DOHH2 (cell line): ENCODE data around the gene PDLIM1.

ENCODE experiments used
- H3F3A ChIP-seq: fragments of 200-600 bp; sonication (generic), shearing (Covaris generic); 2 replicates; pipeline ENCODE4 v1.6.0; 2016; ENCODE audit warnings: antibody characterized with exemption, mild to moderate bottlenecking; ENCODE audit not compliant: control insufficient read depth, insufficient read depth
- H3K27ac ChIP-seq: fragments of 200-600 bp; sonication (generic); 2 replicates; pipeline ENCODE4 v1.5.1; 2014; ENCODE audit warnings: low read depth, mild to moderate bottlenecking, low read length, moderate library complexity
- H3K27me3 ChIP-seq: fragments of 200-600 bp; sonication (generic); 2 replicates; pipeline ENCODE4 v1.6.1; 2014; ENCODE audit warnings: mild to moderate bottlenecking, low read length, mixed read lengths; ENCODE audit not compliant: control insufficient read depth
- H3K36me3 ChIP-seq: fragments of 200-600 bp; sonication (generic); 2 replicates; pipeline ENCODE4 v1.6.1; 2014; ENCODE audit warnings: mild to moderate bottlenecking, low read length, moderate library complexity, mixed read lengths; ENCODE audit not compliant: control insufficient read depth
- H3K4me1 ChIP-seq: fragments of 200-600 bp; sonication (generic); 2 replicates; pipeline ENCODE4 v1.6.1; 2014; ENCODE audit warnings: mild to moderate bottlenecking, low read length, mixed read lengths; ENCODE audit not compliant: control insufficient read depth
- H3K4me2 ChIP-seq: fragments of 200-600 bp; sonication (generic); 2 replicates; pipeline ENCODE4 v1.6.0; 2014; ENCODE audit warnings: mild to moderate bottlenecking, low read length, moderate library complexity
- H3K4me3 ChIP-seq: fragments of 200-600 bp; sonication (generic); 2 replicates; pipeline ENCODE4 v1.5.1; 2014; ENCODE audit warnings: mild to moderate bottlenecking, low read length, mixed read lengths
- H3K79me2 ChIP-seq: fragments of 200-600 bp; sonication (generic); 2 replicates; pipeline ENCODE4 v1.6.1; 2014; ENCODE audit warnings: mild to moderate bottlenecking, low read length, mixed read lengths; ENCODE audit not compliant: control insufficient read depth
- H3K9me2 ChIP-seq: fragments of 200-600 bp; sonication (generic); replicated peaks from 2 replicates; pipeline ENCODE4 v1.6.1; 2014; ENCODE audit warnings: mild to moderate bottlenecking, low read length, mixed read lengths; ENCODE audit not compliant: control insufficient read depth
- H3K9me3 ChIP-seq: fragments of 200-600 bp; sonication (generic); 2 replicates; pipeline ENCODE4 v1.6.1; 2014; ENCODE audit warnings: antibody characterized with exemption, low read length, mixed read lengths; ENCODE audit not compliant: control insufficient read depth, insufficient read depth
- H4K20me1 ChIP-seq: fragments of 200-600 bp; sonication (generic); 2 replicates; pipeline ENCODE4 v1.6.0; 2014; ENCODE audit warnings: low read depth, mild to moderate bottlenecking, antibody characterized with exemption, low read length, moderate library complexity; ENCODE audit not compliant: control insufficient read depth, insufficient read depth
- EZH2phosphoT487 ChIP-seq: fragments of 200-600 bp; sonication (generic); IDR thresholded peaks from 2 replicates; pipeline ENCODE4 v1.6.1; 2017; ENCODE audit warnings: borderline replicate concordance, mild to moderate bottlenecking, antibody characterized with exemption, low read length, moderate library complexity, mixed read lengths
- TF ChIP-seq, protein P1 (sequence below): fragments of 200-600 bp; sonication (generic); IDR thresholded peaks from one replicate; pipeline ENCODE4 v1.5.1; 2014; ENCODE audit warnings: antibody characterized with exemption, mild to moderate bottlenecking, low read depth, low read length; ENCODE audit not compliant: poor library complexity, severe bottlenecking

The PDLIM1 gene

DNA sequence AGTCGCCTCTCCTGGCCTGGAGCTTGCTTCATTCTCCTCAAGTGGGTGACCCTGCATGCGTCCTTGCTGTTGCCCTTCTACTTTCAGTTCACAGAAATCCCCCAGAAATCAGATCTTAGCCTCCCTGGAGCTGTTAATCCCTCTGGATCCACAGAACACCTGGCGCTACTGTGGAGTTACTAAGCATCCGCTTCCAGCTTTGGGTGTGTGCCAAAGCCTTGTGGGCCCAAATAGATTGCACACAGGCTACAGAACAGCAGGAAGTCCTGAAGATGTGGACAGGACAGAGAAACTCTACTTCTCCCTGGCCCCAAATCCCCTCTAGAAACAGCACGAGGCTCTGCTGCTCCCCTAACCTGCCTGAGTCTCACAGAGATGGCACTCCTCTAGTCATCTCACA is 36.6 kb upstream of the PDLIM1 start:
- H3K27ac ChIP-seq: no peak overlapping the region
- no peak overlapping the region for H3K4me2 ChIP-seq
- no peaks in the 10 kb centered on the region for H3K27me3 ChIP-seq
- H3K4me3 ChIP-seq: no peak overlapping the region
- H4K20me1 ChIP-seq: no peaks in the 10 kb centered on the region
- H3K79me2 ChIP-seq: no peaks in the 10 kb centered on the region
- H3K36me3 ChIP-seq: no peaks in the 10 kb centered on the region
- H3K4me1 ChIP-seq: peaks cover 17% of the 10 kb centered on the region
- TF ChIP-seq, protein P1, sequence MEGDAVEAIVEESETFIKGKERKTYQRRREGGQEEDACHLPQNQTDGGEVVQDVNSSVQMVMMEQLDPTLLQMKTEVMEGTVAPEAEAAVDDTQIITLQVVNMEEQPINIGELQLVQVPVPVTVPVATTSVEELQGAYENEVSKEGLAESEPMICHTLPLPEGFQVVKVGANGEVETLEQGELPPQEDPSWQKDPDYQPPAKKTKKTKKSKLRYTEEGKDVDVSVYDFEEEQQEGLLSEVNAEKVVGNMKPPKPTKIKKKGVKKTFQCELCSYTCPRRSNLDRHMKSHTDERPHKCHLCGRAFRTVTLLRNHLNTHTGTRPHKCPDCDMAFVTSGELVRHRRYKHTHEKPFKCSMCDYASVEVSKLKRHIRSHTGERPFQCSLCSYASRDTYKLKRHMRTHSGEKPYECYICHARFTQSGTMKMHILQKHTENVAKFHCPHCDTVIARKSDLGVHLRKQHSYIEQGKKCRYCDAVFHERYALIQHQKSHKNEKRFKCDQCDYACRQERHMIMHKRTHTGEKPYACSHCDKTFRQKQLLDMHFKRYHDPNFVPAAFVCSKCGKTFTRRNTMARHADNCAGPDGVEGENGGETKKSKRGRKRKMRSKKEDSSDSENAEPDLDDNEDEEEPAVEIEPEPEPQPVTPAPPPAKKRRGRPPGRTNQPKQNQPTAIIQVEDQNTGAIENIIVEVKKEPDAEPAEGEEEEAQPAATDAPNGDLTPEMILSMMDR: no peak
- TF ChIP-seq EZH2phosphoT487: no peak
- H3F3A ChIP-seq: no peaks in the 10 kb centered on the region
- no peaks in the 10 kb centered on the region for H3K9me3 ChIP-seq
- no peaks in the 10 kb centered on the region for H3K9me2 ChIP-seq

DNA sequence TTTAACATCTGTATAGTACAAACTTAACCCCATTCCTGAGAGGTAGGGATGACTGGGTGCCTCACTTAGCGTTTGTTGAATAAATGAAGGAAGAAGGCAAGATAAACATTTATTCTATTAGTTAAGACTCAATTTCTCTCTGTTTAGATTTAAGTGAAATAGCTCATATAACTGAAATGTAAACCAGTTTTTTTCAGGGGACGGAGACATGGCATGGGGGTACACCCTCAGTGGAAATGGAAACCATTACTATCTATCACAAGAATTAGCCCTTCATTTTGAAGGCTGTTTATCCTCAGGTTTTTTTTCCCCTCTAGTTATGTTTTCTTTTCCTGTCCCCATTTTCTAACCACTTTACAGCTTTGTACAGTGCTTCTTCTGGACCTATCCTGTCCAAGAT is 35.6 kb upstream of the PDLIM1 start:
- H3K27ac ChIP-seq: no peak overlapping the region
- H3K79me2 ChIP-seq: no peaks in the 10 kb centered on the region
- no peaks in the 10 kb centered on the region for H3K27me3 ChIP-seq
- no peaks in the 10 kb centered on the region for H3K36me3 ChIP-seq
- no peaks in the 10 kb centered on the region for H3F3A ChIP-seq
- H3K9me3 ChIP-seq: no peaks in the 10 kb centered on the region
- no peaks in the 10 kb centered on the region for H3K9me2 ChIP-seq
- H3K4me1 ChIP-seq: peaks cover 18% of the 10 kb centered on the region
- H3K4me3 ChIP-seq: no peak overlapping the region
- TF ChIP-seq, protein P1: no peak
- TF ChIP-seq EZH2phosphoT487: no peak
- no peaks in the 10 kb centered on the region for H4K20me1 ChIP-seq
- no peak overlapping the region for H3K4me2 ChIP-seq

DNA sequence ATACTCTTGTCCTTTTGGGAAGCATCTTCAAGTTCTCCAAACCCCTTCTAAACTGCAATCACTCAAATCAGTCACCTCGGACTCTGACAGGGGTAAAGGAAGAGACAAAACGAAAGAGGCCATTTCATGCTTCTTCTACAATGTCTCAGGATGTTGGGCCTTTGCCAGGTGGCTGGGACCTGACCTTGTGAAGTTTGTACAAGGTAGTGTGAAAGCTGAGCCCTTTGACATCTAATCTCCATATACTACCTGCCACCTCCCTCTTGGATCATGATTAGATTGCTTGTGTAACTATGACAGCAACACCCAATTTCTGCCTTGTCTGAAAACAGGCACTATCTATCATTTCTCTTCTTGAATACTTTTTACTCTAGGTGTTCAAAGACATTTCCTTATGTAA is 35.1 kb upstream of the PDLIM1 start:
- no peaks in the 10 kb centered on the region for H3F3A ChIP-seq
- peaks cover 18% of the 10 kb centered on the region for H3K4me1 ChIP-seq
- H4K20me1 ChIP-seq: no peaks in the 10 kb centered on the region
- H3K79me2 ChIP-seq: no peaks in the 10 kb centered on the region
- H3K4me2 ChIP-seq: no peak overlapping the region
- no peak for TF ChIP-seq EZH2phosphoT487
- TF ChIP-seq, protein P1: no peak
- H3K4me3 ChIP-seq: no peak overlapping the region
- no peaks in the 10 kb centered on the region for H3K36me3 ChIP-seq
- no peaks in the 10 kb centered on the region for H3K27me3 ChIP-seq
- H3K27ac ChIP-seq: no peak overlapping the region
- no peaks in the 10 kb centered on the region for H3K9me3 ChIP-seq
- H3K9me2 ChIP-seq: no peaks in the 10 kb centered on the region
